CD14-positive monocyte (primary cell): Measurements from ENCODE around the gene SOCS1. TPM values are rescaled to one million over a fixed set of nuclear protein-coding genes. Genes with fewer than 3 reads are reported as not detected.

Source experiments
- DNase-seq, 3 donors: peaks; one replicate each; pipeline ENCODE4 v3.0.0-alpha.2; 2011 to 2022
- H2AFZ ChIP-seq: 2 replicates; pipeline ENCODE4 v1.6.0; 2012; ENCODE audit warnings: mild to moderate bottlenecking, low read depth, low read length, inconsistent platforms; ENCODE audit not compliant: insufficient read depth, poor library complexity, severe bottlenecking
- H3K27ac ChIP-seq, 2 donors: 1 replicate in 1 of 2; 2 replicates in 1 of 2; pipeline ENCODE4 v1.5.1; 2012 to 2013; ENCODE audit warnings: low read length in 2 of 2, control low read depth in 1 of 2, inconsistent platforms in 1 of 2, low read depth in 1 of 2, mild to moderate bottlenecking in 1 of 2
- H3K27me3 ChIP-seq, 2 donors: one replicate each; pipeline versions ENCODE4 v1.6.0 to v1.6.1; 2011 to 2013; ENCODE audit warnings: low read length in 2 of 2; ENCODE audit not compliant: control insufficient read depth in 2 of 2, insufficient read depth in 2 of 2
- H3K36me3 ChIP-seq, 2 donors: replicated peaks in 1 of 2; 1 replicate in 1 of 2; 2 replicates in 1 of 2; pipeline versions ENCODE4 v1.5.1 to v1.6.1; 2012 to 2013; ENCODE audit warnings: low read length in 2 of 2, control low read depth in 1 of 2, inconsistent platforms in 1 of 2, mild to moderate bottlenecking in 1 of 2; ENCODE audit not compliant: insufficient read depth in 2 of 2, control insufficient read depth in 1 of 2
- H3K4me1 ChIP-seq, 2 donors: 1 replicate in 1 of 2; 2 replicates in 1 of 2; pipeline versions ENCODE4 v1.5.1 to v1.6.1; 2012 to 2013; ENCODE audit warnings: low read length in 2 of 2, control low read depth in 1 of 2, inconsistent platforms in 1 of 2, mild to moderate bottlenecking in 1 of 2, moderate library complexity in 1 of 2; ENCODE audit not compliant: insufficient read depth in 2 of 2, control insufficient read depth in 1 of 2
- H3K4me2 ChIP-seq: replicated peaks from 2 replicates; pipeline ENCODE3; 2012; ENCODE audit warnings: low read length, moderate library complexity, mild to moderate bottlenecking; ENCODE audit not compliant: poor library complexity, severe bottlenecking; ENCODE audit errors: extremely low read depth
- H3K4me3 ChIP-seq, 3 experiments: fragments of 200-600 bp in 1 of 3; sonication (generic) in 1 of 3; replicated peaks in 1 of 3; 1 replicate in 2 of 3; 2 replicates in 1 of 3; pipeline ENCODE4 v1.5.1; 2011 to 2013; ENCODE audit warnings: low read length in 3 of 3, mild to moderate bottlenecking in 3 of 3, control low read depth in 2 of 3, low read depth in 2 of 3, inconsistent platforms in 1 of 3, moderate library complexity in 1 of 3
- H3K79me2 ChIP-seq: 2 replicates; pipeline ENCODE4 v1.6.0; 2012; ENCODE audit warnings: mild to moderate bottlenecking, control low read depth, inconsistent platforms, low read length, moderate library complexity; ENCODE audit not compliant: insufficient read depth
- H3K9ac ChIP-seq: 2 replicates; pipeline ENCODE4 v1.6.0; 2017; ENCODE audit warnings: low read length, mild to moderate bottlenecking; ENCODE audit not compliant: insufficient read depth, poor library complexity, severe bottlenecking
- H3K9me3 ChIP-seq, 2 donors: replicated peaks in 1 of 2; 1 replicate in 1 of 2; 2 replicates in 1 of 2; pipeline versions ENCODE4 v1.5.1 to v1.6.1; 2012 to 2013; ENCODE audit warnings: low read length in 2 of 2, control low read depth in 1 of 2; ENCODE audit not compliant: control insufficient read depth in 1 of 2, insufficient read depth in 1 of 2
- H4K20me1 ChIP-seq: 2 replicates; pipeline ENCODE4 v1.6.0; 2012; ENCODE audit warnings: mild to moderate bottlenecking, low read length, control low read depth, moderate library complexity; ENCODE audit not compliant: insufficient read depth
- H3K27ac Mint-ChIP-seq, 7 donors: one replicate each; pipeline ENCODE4 v1.8.0; 2020; ENCODE audit warnings: mild to moderate bottlenecking in 7 of 7, mixed read lengths in 7 of 7, moderate library complexity in 6 of 7, inconsistent platforms in 2 of 7
- H3K27me3 Mint-ChIP-seq, 3 donors: one replicate each; pipeline ENCODE4 v1.8.0; 2021 to 2022; ENCODE audit warnings: low read depth in 3 of 3, mild to moderate bottlenecking in 3 of 3, mixed read lengths in 3 of 3, moderate library complexity in 3 of 3, inconsistent platforms in 1 of 3
- H3K36me3 Mint-ChIP-seq, 2 donors: one replicate each; pipeline ENCODE4 v1.8.0; 2020; ENCODE audit warnings: mixed read lengths in 2 of 2, inconsistent platforms in 1 of 2, mild to moderate bottlenecking in 1 of 2
- H3K4me1 Mint-ChIP-seq: one replicate; pipeline ENCODE4 v1.8.0; 2020; ENCODE audit warnings: mild to moderate bottlenecking, mixed read lengths
- H3K4me3 Mint-ChIP-seq, 2 donors: one replicate each; pipeline ENCODE4 v1.8.0; 2020; ENCODE audit warnings: mild to moderate bottlenecking in 2 of 2, mixed read lengths in 2 of 2, moderate library complexity in 1 of 2
- H3K9me3 Mint-ChIP-seq, 7 donors: one replicate each; pipeline ENCODE4 v1.8.0; 2020 to 2022; ENCODE audit warnings: mixed read lengths in 7 of 7, mild to moderate bottlenecking in 6 of 7, moderate library complexity in 6 of 7, inconsistent platforms in 2 of 7
- CTCF ChIP-seq: fragments of 200-600 bp; IDR thresholded peaks from one replicate; pipeline ENCODE4 v1.8.0; 2022; ENCODE audit warnings: antibody characterized with exemption, mild to moderate bottlenecking
- WGBS: methylation state at CpG from one replicate; pipeline ENCODE4 v1.1.5; 2013; ENCODE audit warnings: missing lambda C conversion rate; ENCODE audit not compliant: insufficient coverage; 5-methylcytosine and 5-hydroxymethylcytosine counted together
- intact Hi-C, 2 donors: fragments of 100-400 bp; cut with micrococcal nuclease; formaldehyde crosslinking; loops; one replicate each; pipeline versions ENCODE4 v1.15.0 to v1.15.1; 2023
- polyA plus RNA-seq, 3 donors: library from polyadenylated mRNA; depleted of rRNA in 1 of 3; unstranded in 2 of 3; stranded (reverse) in 1 of 3; fragments of 300-500 nt in 2 of 3; fragments of >200 nt in 1 of 3; fragmentation: Illumina TruSeq in 2 of 3; gene quantifications; 1 replicate in 2 of 3; 2 replicates in 1 of 3; pipeline ENCODE4 v1.2.3, GENCODE V29; 2012 to 2021

The SOCS1 gene
- polyA plus RNA-seq, 3 donors, result 0.13 to 2.3 (median 0.35) TPM

GRCh38 chr16:11262915-11263314, 6.9 kb upstream of the SOCS1 start:
- peaks cover 0 to 3% (median 0%) of the 10 kb centered on the region in 7 donors for H3K9me3 Mint-ChIP-seq
- H3K4me1 Mint-ChIP-seq, result peaks cover 29% of the 10 kb centered on the region
- 93% methylated on average over 5 of the region's 8 CpGs for WGBS

GRCh38 chr16:11260596-11260966, 4.6 kb upstream of the SOCS1 start:
- 81% methylated on average over 2 of the region's 3 CpGs for WGBS
- peaks cover 41% of the 10 kb centered on the region for H3K4me1 Mint-ChIP-seq

More at GRCh38 chr16:11262915-11263314, 6.9 kb upstream of the SOCS1 start:
- H3K9me3 ChIP-seq, result no peaks in the 10 kb centered on the region
- no peak for TF ChIP-seq CTCF
- H3K27me3 Mint-ChIP-seq, result peaks cover 26 to 52% (median 36%) of the 10 kb centered on the region in 3 donors
- H3K27ac ChIP-seq, result no peak overlapping the region
- no peak overlapping the region for H3K4me3 ChIP-seq
- peaks cover 0 to 15% of the 10 kb centered on the region in 2 donors for H3K27me3 ChIP-seq
- H3K4me1 ChIP-seq, result peaks cover 15 to 22% of the 10 kb centered on the region in 2 donors
- H2AFZ ChIP-seq, result no peak overlapping the region
- no peak for DNase-seq
- H4K20me1 ChIP-seq, result no peaks in the 10 kb centered on the region
- no peaks in the 10 kb centered on the region for H3K36me3 ChIP-seq
- no peak overlapping the region for H3K9ac ChIP-seq
- H3K27ac Mint-ChIP-seq, result no peak overlapping the region
- H3K4me3 Mint-ChIP-seq, result no peak overlapping the region
- H3K36me3 Mint-ChIP-seq, result no peaks in the 10 kb centered on the region
- H3K79me2 ChIP-seq, result no peaks in the 10 kb centered on the region
- intact Hi-C loops, result no loop called here
- no peak overlapping the region for H3K4me2 ChIP-seq

More at GRCh38 chr16:11260596-11260966, 4.6 kb upstream of the SOCS1 start:
- Mint-ChIP-seq H3K36me3 (no peaks in the 10 kb centered on the region), H3K27ac (no peak overlapping the region), H3K27me3 (peaks cover 23 to 49% (median 34%) of the 10 kb centered on the region in 3 donors), H3K9me3 (peaks cover 0 to 3% (median 0%) of the 10 kb centered on the region in 7 donors), H3K4me3 (peak overlapping the region in 1 of 2 donors; percentile 17)
- no peak for TF ChIP-seq CTCF
- Histone ChIP-seq H3K4me1 (peaks cover 26 to 36% of the 10 kb centered on the region in 2 donors), H3K27ac (no peak overlapping the region), H3K9me3 (no peaks in the 10 kb centered on the region), H3K36me3 (no peaks in the 10 kb centered on the region), H3K4me3 (no peak overlapping the region), H3K79me2 (no peaks in the 10 kb centered on the region), H4K20me1 (no peaks in the 10 kb centered on the region), H3K27me3 (peaks cover 0 to 12% of the 10 kb centered on the region in 2 donors), H3K9ac (no peak overlapping the region), H3K4me2 (no peak overlapping the region), H2AFZ (no peak overlapping the region)
- intact Hi-C loops, result no loop called here
- DNase-seq, result no peak
